Cardiac fibroblast (primary cell): Measurements from ENCODE around the gene USO1.

Source experiments
- DNase-seq, 2 donors: peaks; one replicate each; pipeline versions ENCODE4 v3.0.0 to v3.0.0-alpha.2; 2010; ENCODE audit warnings: low read depth in 2 of 2
- H3K4me3 ChIP-seq, 2 donors: replicated peaks in 1 of 2; 1 replicate in 1 of 2; 2 replicates in 1 of 2; pipeline ENCODE4 v1.5.1; 2011; ENCODE audit warnings: low read depth in 2 of 2, low read length in 2 of 2, mild to moderate bottlenecking in 2 of 2, moderate library complexity in 1 of 2
- TF ChIP-seq, protein P1 (sequence below): IDR thresholded peaks from one replicate; pipeline ENCODE4 v1.5.1; 2011; ENCODE audit warnings: low read depth, mild to moderate bottlenecking, low read length, inconsistent platforms

The USO1 gene

DNA sequence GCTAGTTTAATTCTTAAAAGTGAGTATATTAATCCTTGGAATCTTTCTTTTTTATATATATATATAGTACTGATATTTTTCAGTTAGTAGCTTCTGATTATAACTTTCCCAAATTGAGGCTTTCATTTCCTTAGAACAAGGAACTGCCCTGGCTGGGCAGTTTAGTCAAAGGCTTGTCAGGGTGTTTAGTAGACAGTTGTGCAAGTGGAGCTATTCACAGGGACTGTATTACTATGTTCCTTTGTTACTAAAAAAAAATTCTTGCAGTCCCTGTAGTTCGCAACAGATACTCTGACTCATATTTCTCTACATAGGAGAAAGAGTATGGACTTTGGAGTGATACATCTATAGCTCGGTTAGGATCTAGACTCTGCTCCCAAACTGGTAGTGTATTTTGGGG is 20.8 kb downstream of the USO1 start:
- H3K4me3 ChIP-seq = no peak overlapping the region
- DNase-seq = peak; percentile 74 to 86

DNA sequence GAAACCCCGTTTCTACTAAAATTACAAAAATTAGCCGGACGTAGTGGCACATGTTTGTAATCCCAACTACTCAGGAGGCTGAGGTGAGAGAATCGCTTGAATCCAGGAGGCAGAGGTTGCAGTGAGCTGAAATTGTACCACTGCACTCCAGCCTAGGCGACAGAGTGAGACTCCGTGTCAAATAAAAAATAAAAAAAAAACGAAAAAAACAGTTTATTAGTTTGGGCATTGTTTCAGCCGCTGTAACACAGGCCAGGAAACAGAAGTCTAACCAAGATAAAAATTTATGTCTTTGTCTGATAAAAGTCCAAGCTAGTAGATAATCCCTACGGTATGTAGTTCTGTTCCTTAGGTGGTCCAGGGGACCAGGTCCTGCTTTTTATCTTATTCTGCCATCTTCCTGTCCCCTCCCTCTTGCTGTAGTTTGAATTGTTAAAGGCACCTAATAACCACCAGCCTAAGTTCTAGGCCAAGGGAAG is 21.4 kb downstream of the USO1 start:
- DNase-seq = no peak
- no peak overlapping the region for H3K4me3 ChIP-seq
- TF ChIP-seq, protein P1, sequence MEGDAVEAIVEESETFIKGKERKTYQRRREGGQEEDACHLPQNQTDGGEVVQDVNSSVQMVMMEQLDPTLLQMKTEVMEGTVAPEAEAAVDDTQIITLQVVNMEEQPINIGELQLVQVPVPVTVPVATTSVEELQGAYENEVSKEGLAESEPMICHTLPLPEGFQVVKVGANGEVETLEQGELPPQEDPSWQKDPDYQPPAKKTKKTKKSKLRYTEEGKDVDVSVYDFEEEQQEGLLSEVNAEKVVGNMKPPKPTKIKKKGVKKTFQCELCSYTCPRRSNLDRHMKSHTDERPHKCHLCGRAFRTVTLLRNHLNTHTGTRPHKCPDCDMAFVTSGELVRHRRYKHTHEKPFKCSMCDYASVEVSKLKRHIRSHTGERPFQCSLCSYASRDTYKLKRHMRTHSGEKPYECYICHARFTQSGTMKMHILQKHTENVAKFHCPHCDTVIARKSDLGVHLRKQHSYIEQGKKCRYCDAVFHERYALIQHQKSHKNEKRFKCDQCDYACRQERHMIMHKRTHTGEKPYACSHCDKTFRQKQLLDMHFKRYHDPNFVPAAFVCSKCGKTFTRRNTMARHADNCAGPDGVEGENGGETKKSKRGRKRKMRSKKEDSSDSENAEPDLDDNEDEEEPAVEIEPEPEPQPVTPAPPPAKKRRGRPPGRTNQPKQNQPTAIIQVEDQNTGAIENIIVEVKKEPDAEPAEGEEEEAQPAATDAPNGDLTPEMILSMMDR = no peak

More for the DNA sequence above, 20.8 kb downstream of the USO1 start:
- TF ChIP-seq, protein P1 = no peak

GRCh38 chr4:75752637-75753036 is 28.3 kb downstream of the USO1 start:
- no peak overlapping the region for H3K4me3 ChIP-seq
- no peak for DNase-seq
- TF ChIP-seq, protein P1 = no peak

- DNase-seq = peak; percentile 24 to 37
- no peak overlapping the region for H3K4me3 ChIP-seq
- TF ChIP-seq, protein P1 = no peak
These were observed 44.7 kb downstream of the USO1 start for GRCh38 chr4:75769036-75769435.

- no peak overlapping the region for H3K4me3 ChIP-seq
- DNase-seq = no peak
- TF ChIP-seq, protein P1 = no peak
These were observed 47.2 kb downstream of the USO1 start for GRCh38 chr4:75771607-75772006.

DNA sequence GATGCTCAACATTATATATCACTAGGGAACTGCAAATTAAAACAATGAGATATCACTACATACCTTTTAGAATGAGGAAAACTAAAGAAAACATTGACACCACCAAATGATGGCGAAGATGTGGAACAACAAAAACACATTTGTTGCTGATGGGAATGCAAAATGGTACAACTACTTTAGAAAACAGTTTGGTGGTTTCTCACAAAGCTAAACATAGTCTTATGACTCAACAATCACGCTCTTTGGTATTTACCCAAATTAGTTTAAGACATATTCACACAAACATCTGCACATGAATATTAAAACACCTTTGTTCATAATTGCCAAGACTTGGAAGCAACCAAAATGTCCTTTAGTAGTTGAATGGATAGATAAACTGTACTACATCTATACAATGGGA is 53.2 kb downstream of the USO1 start:
- no peak for DNase-seq
- TF ChIP-seq, protein P1 = no peak
- H3K4me3 ChIP-seq = no peak overlapping the region

DNA sequence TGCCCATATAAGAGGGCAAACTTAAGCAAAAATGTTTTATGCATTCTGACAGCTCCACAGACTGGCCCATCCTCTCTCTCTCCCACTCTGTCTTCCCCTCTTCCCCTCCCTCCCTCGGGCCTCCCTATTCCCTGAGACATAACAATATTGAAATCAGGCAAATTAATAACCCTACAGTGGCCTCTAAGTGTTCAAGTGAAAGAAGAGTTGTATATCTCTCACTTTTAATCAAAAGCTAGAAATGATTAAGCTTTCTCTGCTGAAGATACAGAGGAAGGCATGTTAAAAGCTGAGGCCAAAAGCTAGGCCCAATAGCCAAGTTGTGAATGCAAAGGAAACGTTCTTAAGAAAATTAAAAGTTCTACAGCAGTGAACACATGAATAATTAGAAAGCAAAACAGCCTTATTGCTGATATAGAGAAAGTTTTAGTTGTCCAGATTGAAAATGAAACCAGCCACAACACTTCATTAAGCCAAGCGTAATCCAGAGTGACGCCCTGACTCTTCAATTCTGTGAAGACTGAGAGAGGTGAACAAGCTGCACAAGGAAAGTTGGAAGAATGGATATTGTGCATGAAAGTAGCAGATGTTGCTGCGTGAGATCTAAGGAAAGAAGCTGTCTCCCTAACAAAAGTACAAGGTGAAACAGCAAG is 54.9 kb downstream of the USO1 start:
- H3K4me3 ChIP-seq = no peak overlapping the region
- TF ChIP-seq, protein P1 = no peak
- no peak for DNase-seq
